H9 (cell line): ENCODE measurements around the gene ARHGEF7. TPM values are rescaled to one million over a fixed set of nuclear protein-coding genes. Genes with fewer than 3 reads are reported as not detected.

Experiments used
- DNase-seq: peaks from one replicate; pipeline ENCODE4 v3.0.0-alpha.2; 2017
- H2AFZ ChIP-seq: one replicate; pipeline ENCODE4 v1.6.1; 2013; ENCODE audit warnings: mild to moderate bottlenecking, low read length, control low read depth, moderate library complexity
- H2AK5ac ChIP-seq: 2 replicates; pipeline ENCODE4 v1.6.1; 2013; ENCODE audit warnings: low read length, control low read depth, mixed read lengths; ENCODE audit not compliant: insufficient read length
- H2BK120ac ChIP-seq: one replicate; pipeline ENCODE4 v1.6.1; 2013; ENCODE audit warnings: low read depth, mild to moderate bottlenecking, low read length, control low read depth, inconsistent platforms; ENCODE audit not compliant: poor library complexity, severe bottlenecking
- H2BK12ac ChIP-seq: 2 replicates; pipeline ENCODE4 v1.6.1; 2013; ENCODE audit warnings: low read length, control low read depth, mixed read lengths, low read depth; ENCODE audit not compliant: insufficient read length
- H2BK15ac ChIP-seq: 2 replicates; pipeline ENCODE4 v1.6.1; 2013; ENCODE audit warnings: low read depth, low read length, control low read depth
- H2BK20ac ChIP-seq: one replicate; pipeline ENCODE4 v1.6.1; 2013; ENCODE audit warnings: low read depth, mild to moderate bottlenecking, low read length, control low read depth, inconsistent platforms; ENCODE audit not compliant: poor library complexity, severe bottlenecking
- H2BK5ac ChIP-seq: 2 replicates; pipeline ENCODE4 v1.6.1; 2013; ENCODE audit warnings: low read length, control low read depth, mixed read lengths; ENCODE audit not compliant: insufficient read length
- H3K14ac ChIP-seq: 2 replicates; pipeline ENCODE4 v1.6.1; 2013; ENCODE audit warnings: low read length, control low read depth; ENCODE audit not compliant: insufficient read depth
- H3K18ac ChIP-seq: 2 replicates; pipeline ENCODE4 v1.6.1; 2013; ENCODE audit warnings: low read depth, mild to moderate bottlenecking, mixed read lengths, low read length, control low read depth; ENCODE audit not compliant: insufficient read length
- H3K23ac ChIP-seq: 2 replicates; pipeline ENCODE4 v1.6.1; 2013; ENCODE audit warnings: low read length, control low read depth, mixed read lengths, low read depth; ENCODE audit not compliant: insufficient read length
- H3K23me2 ChIP-seq: 2 replicates; pipeline ENCODE4 v1.6.1; 2013; ENCODE audit warnings: low read depth, mild to moderate bottlenecking, mixed read lengths, low read length, control low read depth; ENCODE audit not compliant: insufficient read length, poor library complexity, severe bottlenecking
- H3K27ac ChIP-seq: 2 replicates; pipeline ENCODE4 v1.5.1; 2013; ENCODE audit warnings: low read length, control low read depth, mixed read lengths, low read depth; ENCODE audit not compliant: insufficient read length
- H3K27me3 ChIP-seq: 2 replicates; pipeline ENCODE4 v1.6.1; 2013; ENCODE audit warnings: low read length, control low read depth, inconsistent platforms; ENCODE audit not compliant: insufficient read depth
- H3K4ac ChIP-seq: 2 replicates; pipeline ENCODE4 v1.6.1; 2013; ENCODE audit warnings: low read depth, mild to moderate bottlenecking, control low read depth, inconsistent platforms, low read length, moderate library complexity
- H3K4me1 ChIP-seq: 2 replicates; pipeline ENCODE4 v1.6.1; 2013; ENCODE audit warnings: low read length, control low read depth, inconsistent platforms; ENCODE audit not compliant: insufficient read depth
- H3K4me2 ChIP-seq: 2 replicates; pipeline ENCODE4 v1.6.1; 2013; ENCODE audit warnings: low read length, control low read depth, mixed read lengths; ENCODE audit not compliant: insufficient read length, insufficient read depth
- H3K56ac ChIP-seq: 2 replicates; pipeline ENCODE4 v1.6.1; 2013; ENCODE audit warnings: low read depth, mild to moderate bottlenecking, mixed read lengths, low read length, control low read depth; ENCODE audit not compliant: insufficient read length
- H3K79me1 ChIP-seq: 2 replicates; pipeline ENCODE4 v1.6.1; 2013; ENCODE audit warnings: low read depth, mild to moderate bottlenecking, moderate library complexity, low read length, control low read depth, inconsistent platforms; ENCODE audit not compliant: insufficient read depth, poor library complexity, severe bottlenecking
- H3K79me2 ChIP-seq: 2 replicates; pipeline ENCODE4 v1.6.1; 2013; ENCODE audit warnings: low read length, control low read depth, inconsistent platforms; ENCODE audit not compliant: insufficient read depth
- H3K9ac ChIP-seq: 2 replicates; pipeline ENCODE4 v1.6.1; 2013; ENCODE audit warnings: low read length, control low read depth, mixed read lengths; ENCODE audit not compliant: insufficient read length; ENCODE audit errors: extremely low read depth
- H3K9me3 ChIP-seq: one replicate; pipeline ENCODE4 v1.6.1; 2013; ENCODE audit warnings: low read depth, low read length, inconsistent platforms; ENCODE audit not compliant: control insufficient read depth
- H3T11ph ChIP-seq: one replicate; pipeline ENCODE4 v1.6.1; 2013; ENCODE audit warnings: mild to moderate bottlenecking, low read length, control low read depth, inconsistent platforms
- H4K20me1 ChIP-seq: one replicate; pipeline ENCODE4 v1.6.1; 2013; ENCODE audit not compliant: control insufficient read depth, insufficient read length, insufficient read depth
- H4K5ac ChIP-seq: 2 replicates; pipeline ENCODE4 v1.6.1; 2013; ENCODE audit warnings: low read depth, mild to moderate bottlenecking, mixed read lengths, low read length, control low read depth; ENCODE audit not compliant: insufficient read length
- H4K8ac ChIP-seq: replicated peaks from 2 replicates; pipeline ENCODE4 v1.6.1; 2013; ENCODE audit warnings: low read length, control low read depth, mixed read lengths, low read depth; ENCODE audit not compliant: insufficient read length
- H4K91ac ChIP-seq: 2 replicates; pipeline ENCODE4 v1.6.1; 2013; ENCODE audit warnings: low read depth, mild to moderate bottlenecking, moderate library complexity, mixed read lengths, low read length, control low read depth; ENCODE audit not compliant: insufficient read length
- H3K27ac Mint-ChIP-seq, 3 experiments: 2 replicates in 2 of 3; 3 replicates in 1 of 3; pipeline ENCODE4 v1.8.0; 2020 to 2021; ENCODE audit warnings: mixed read lengths in 3 of 3, mild to moderate bottlenecking in 1 of 3, moderate library complexity in 1 of 3
- H3K27me3 Mint-ChIP-seq: 2 replicates; pipeline ENCODE4 v1.8.0; 2021; ENCODE audit warnings: low read depth, mild to moderate bottlenecking, moderate library complexity, mixed read lengths
- H3K36me3 Mint-ChIP-seq, 3 experiments: 2 replicates in 2 of 3; 3 replicates in 1 of 3; pipeline ENCODE4 v1.8.0; 2020 to 2021; ENCODE audit warnings: low read depth in 3 of 3, mixed read lengths in 3 of 3; ENCODE audit not compliant: insufficient read depth in 1 of 3
- H3K4me1 Mint-ChIP-seq, 2 experiments: 2 replicates each; pipeline ENCODE4 v1.8.0; 2020; ENCODE audit warnings: mixed read lengths in 2 of 2
- H3K4me3 Mint-ChIP-seq, 2 experiments: 2 replicates in 1 of 2; 3 replicates in 1 of 2; pipeline ENCODE4 v1.8.0; 2020 to 2021; ENCODE audit warnings: mild to moderate bottlenecking in 2 of 2, mixed read lengths in 2 of 2, moderate library complexity in 1 of 2
- H3K9me3 Mint-ChIP-seq, 2 experiments: 2 replicates in 1 of 2; 3 replicates in 1 of 2; pipeline ENCODE4 v1.8.0; 2020; ENCODE audit warnings: mild to moderate bottlenecking in 2 of 2, mixed read lengths in 2 of 2, moderate library complexity in 1 of 2
- WGBS: extraction: QIAGEN DNeasy Blood & Tissue Kit; methylation state at CpG from one replicate; pipeline ENCODE4 v1.1.7; 2013; ENCODE audit warnings: missing lambda C conversion rate, low lambda C conversion rate, mixed read lengths; ENCODE audit not compliant: insufficient read length; ENCODE audit errors: extremely low coverage; 5-methylcytosine and 5-hydroxymethylcytosine counted together
- total RNA-seq: library from RNA; stranded (reverse); gene quantifications from 2 replicates; pipeline ENCODE4 v1.2.1, GENCODE V29; 2021
- TF ChIP-seq, protein P1 (sequence below): fragments of 200-600 bp; sonication (generic); conservative IDR thresholded peaks from 3 replicates; pipeline ENCODE4 v1.8.0; 2021; ENCODE audit warnings: antibody characterized with exemption, mild to moderate bottlenecking

Gene ARHGEF7
- total RNA-seq, 1 experiment from 2014 or later, result 51.9 TPM

DNA sequence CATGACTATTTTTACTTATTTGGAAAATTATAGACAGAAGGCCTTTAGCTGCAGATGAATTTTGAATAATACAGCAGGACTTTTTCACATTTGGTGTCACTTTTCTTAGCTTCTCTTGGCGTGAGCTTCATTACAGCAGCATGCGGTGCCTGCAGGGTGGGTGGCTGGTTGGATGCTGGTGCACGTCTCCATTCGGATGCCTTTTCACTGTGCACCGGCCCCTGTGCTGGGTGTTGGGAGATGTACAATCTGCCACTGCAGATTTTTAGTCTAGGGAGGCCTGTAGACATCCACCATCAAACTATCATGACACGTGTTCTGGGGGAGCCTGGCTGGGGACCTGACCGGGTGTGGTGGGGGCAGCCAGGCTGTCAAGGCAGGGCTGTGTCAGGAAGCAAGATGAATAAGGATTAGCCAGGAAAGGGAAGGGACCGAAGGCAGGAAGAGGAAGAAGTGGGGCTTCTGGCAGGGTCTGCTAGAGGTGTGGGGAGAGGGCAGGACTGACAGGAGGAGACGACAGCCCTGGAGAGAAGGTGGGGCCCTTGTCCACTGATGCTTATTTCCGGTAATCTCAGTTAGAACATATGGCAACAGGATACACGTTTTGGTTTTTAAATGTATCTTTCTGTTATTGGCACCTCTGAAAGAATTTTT is 88.8 kb downstream of the ARHGEF7 start:
- H3K9me3 ChIP-seq, result no peaks in the 10 kb centered on the region
- no peak overlapping the region for H2BK15ac ChIP-seq
- no peak overlapping the region for H3K4me2 ChIP-seq
- H3T11ph ChIP-seq, result no peak overlapping the region
- no peak overlapping the region for H3K4ac ChIP-seq
- peak overlapping the region; percentile 24 to 85 (median 55); a peak in 5 of 7 replicates for H3K27ac Mint-ChIP-seq
- no peak overlapping the region for H2AFZ ChIP-seq
- TF ChIP-seq, protein P1, sequence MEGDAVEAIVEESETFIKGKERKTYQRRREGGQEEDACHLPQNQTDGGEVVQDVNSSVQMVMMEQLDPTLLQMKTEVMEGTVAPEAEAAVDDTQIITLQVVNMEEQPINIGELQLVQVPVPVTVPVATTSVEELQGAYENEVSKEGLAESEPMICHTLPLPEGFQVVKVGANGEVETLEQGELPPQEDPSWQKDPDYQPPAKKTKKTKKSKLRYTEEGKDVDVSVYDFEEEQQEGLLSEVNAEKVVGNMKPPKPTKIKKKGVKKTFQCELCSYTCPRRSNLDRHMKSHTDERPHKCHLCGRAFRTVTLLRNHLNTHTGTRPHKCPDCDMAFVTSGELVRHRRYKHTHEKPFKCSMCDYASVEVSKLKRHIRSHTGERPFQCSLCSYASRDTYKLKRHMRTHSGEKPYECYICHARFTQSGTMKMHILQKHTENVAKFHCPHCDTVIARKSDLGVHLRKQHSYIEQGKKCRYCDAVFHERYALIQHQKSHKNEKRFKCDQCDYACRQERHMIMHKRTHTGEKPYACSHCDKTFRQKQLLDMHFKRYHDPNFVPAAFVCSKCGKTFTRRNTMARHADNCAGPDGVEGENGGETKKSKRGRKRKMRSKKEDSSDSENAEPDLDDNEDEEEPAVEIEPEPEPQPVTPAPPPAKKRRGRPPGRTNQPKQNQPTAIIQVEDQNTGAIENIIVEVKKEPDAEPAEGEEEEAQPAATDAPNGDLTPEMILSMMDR, result no peak
- H3K9me3 Mint-ChIP-seq, result no peaks in the 10 kb centered on the region
- no peak for DNase-seq
- H3K23me2 ChIP-seq, result no peaks in the 10 kb centered on the region
- no CpG with 5 or more reads among the region's 11 CpGs for WGBS
- no peak overlapping the region for H2BK120ac ChIP-seq
- peak overlapping the region in 1 of 2 experiments; percentile 41; a peak in 1 of 5 replicates for H3K4me3 Mint-ChIP-seq
- H3K27me3 ChIP-seq, result no peaks in the 10 kb centered on the region
- H3K27ac ChIP-seq, result no peak overlapping the region
- peaks cover 17% of the 10 kb centered on the region; the same call in 1 of the 2 replicates for H3K4me1 ChIP-seq
- H3K79me2 ChIP-seq, result peaks cover 20% of the 10 kb centered on the region; the same call in 1 of the 2 replicates
- no peak overlapping the region for H4K5ac ChIP-seq
- peaks cover 7% of the 10 kb centered on the region for H3K79me1 ChIP-seq
- no peak overlapping the region for H2AK5ac ChIP-seq
- no peak overlapping the region for H3K23ac ChIP-seq
- no peak overlapping the region for H4K91ac ChIP-seq
- H2BK5ac ChIP-seq, result no peak overlapping the region
- H3K14ac ChIP-seq, result no peak overlapping the region
- peaks cover 69 to 72% of the 10 kb centered on the region in 2 experiments for H3K4me1 Mint-ChIP-seq
- H4K20me1 ChIP-seq, result no peaks in the 10 kb centered on the region
- H3K27me3 Mint-ChIP-seq, result no peaks in the 10 kb centered on the region
- no peak overlapping the region for H2BK12ac ChIP-seq
- H3K56ac ChIP-seq, result no peak overlapping the region
- no peak overlapping the region for H3K18ac ChIP-seq
- no peak overlapping the region for H3K9ac ChIP-seq
- H2BK20ac ChIP-seq, result no peak overlapping the region
- no peak overlapping the region for H4K8ac ChIP-seq
- peaks cover 0 to 17% (median 7%) of the 10 kb centered on the region in 3 experiments; a peak in 6 of 7 replicates for H3K36me3 Mint-ChIP-seq
